Activated naive CD4-positive, alpha-beta T cell treated with anti-CD3 and anti-CD28 coated beads, Interleukin-2, amount 50 U/mL, for 24 hours (primary cell): Measurements from ENCODE around the gene GLIPR2.
"Not testable (repeated sequence)": the region's sequence is repeated elsewhere in the genome, so short reads cannot be mapped to it uniquely, and the experiment has no call there.

Source experiments
- H3K27ac Mint-ChIP-seq: one replicate; pipeline ENCODE4 v1.8.0; 2021; ENCODE audit warnings: mild to moderate bottlenecking, mixed read lengths
- H3K27me3 Mint-ChIP-seq: one replicate; pipeline ENCODE4 v1.8.0; 2021; ENCODE audit warnings: mixed read lengths
- H3K36me3 Mint-ChIP-seq: one replicate; pipeline ENCODE4 v1.8.0; 2021; ENCODE audit warnings: mixed read lengths
- H3K4me1 Mint-ChIP-seq: one replicate; pipeline ENCODE4 v1.8.0; 2021; ENCODE audit warnings: mixed read lengths
- H3K4me3 Mint-ChIP-seq: one replicate; pipeline ENCODE4 v1.8.0; 2021; ENCODE audit warnings: mild to moderate bottlenecking, mixed read lengths
- H3K9me3 Mint-ChIP-seq: one replicate; pipeline ENCODE4 v1.8.0; 2021; ENCODE audit warnings: mixed read lengths

GLIPR2 gene

GRCh38 chr9:36148311-36149051 lies 11.9 kb downstream of the GLIPR2 start:
- no peak overlapping the region for H3K27ac Mint-ChIP-seq
- peaks cover 15% of the 10 kb centered on the region for H3K36me3 Mint-ChIP-seq
- H3K9me3 Mint-ChIP-seq: peaks cover 5% of the 10 kb centered on the region
- H3K4me1 Mint-ChIP-seq: peaks cover 85% of the 10 kb centered on the region
- H3K4me3 Mint-ChIP-seq: no peak overlapping the region
- no peaks in the 10 kb centered on the region for H3K27me3 Mint-ChIP-seq

GRCh38 chr9:36149197-36149596 lies 12.7 kb downstream of the GLIPR2 start:
- Mint-ChIP-seq H3K27ac (no peak overlapping the region), H3K4me1 (peaks cover 85% of the 10 kb centered on the region), H3K27me3 (no peaks in the 10 kb centered on the region), H3K36me3 (peaks cover 15% of the 10 kb centered on the region), H3K4me3 (no peak overlapping the region), H3K9me3 (peaks cover 5% of the 10 kb centered on the region)

- Mint-ChIP-seq H3K36me3 (peaks cover 12% of the 10 kb centered on the region), H3K4me1 (peaks cover 76% of the 10 kb centered on the region), H3K4me3 (peak overlapping the region; percentile 9), H3K27me3 (no peaks in the 10 kb centered on the region), H3K27ac (peak overlapping the region; percentile 41), H3K9me3 (peaks cover 5% of the 10 kb centered on the region)
Measured at GRCh38 chr9:36150574-36151315, 14.2 kb downstream of the GLIPR2 start.

GRCh38 chr9:36151316-36152210 lies 15.0 kb downstream of the GLIPR2 start:
- Mint-ChIP-seq H3K4me3 (peak overlapping the region; percentile 81), H3K9me3 (no peaks in the 10 kb centered on the region), H3K27ac (peak overlapping the region; percentile 93), H3K4me1 (peaks cover 69% of the 10 kb centered on the region), H3K27me3 (no peaks in the 10 kb centered on the region), H3K36me3 (peaks cover 8% of the 10 kb centered on the region)

- Mint-ChIP-seq H3K4me3 (no peak overlapping the region), H3K27ac (peak overlapping the region; percentile 81), H3K4me1 (peaks cover 57% of the 10 kb centered on the region), H3K36me3 (peaks cover 5% of the 10 kb centered on the region), H3K9me3 (no peaks in the 10 kb centered on the region), H3K27me3 (no peaks in the 10 kb centered on the region)
Measured at GRCh38 chr9:36152741-36153438, 16.4 kb downstream of the GLIPR2 start.

- H3K4me3 Mint-ChIP-seq: no peak overlapping the region
- peaks cover 5% of the 10 kb centered on the region for H3K36me3 Mint-ChIP-seq
- H3K27ac Mint-ChIP-seq: no peak overlapping the region
- H3K4me1 Mint-ChIP-seq: peaks cover 55% of the 10 kb centered on the region
- no peaks in the 10 kb centered on the region for H3K9me3 Mint-ChIP-seq
- H3K27me3 Mint-ChIP-seq: no peaks in the 10 kb centered on the region
Measured at GRCh38 chr9:36153746-36154145, 17.2 kb downstream of the GLIPR2 start.

- Mint-ChIP-seq H3K36me3 (peaks cover 5% of the 10 kb centered on the region), H3K27ac (peak overlapping the region; percentile 31), H3K4me3 (peak overlapping the region; percentile 9), H3K9me3 (no peaks in the 10 kb centered on the region), H3K27me3 (no peaks in the 10 kb centered on the region), H3K4me1 (peaks cover 51% of the 10 kb centered on the region)
Measured at GRCh38 chr9:36154331-36154952, 17.9 kb downstream of the GLIPR2 start.

- Mint-ChIP-seq H3K27me3 (no peaks in the 10 kb centered on the region), H3K9me3 (no peaks in the 10 kb centered on the region), H3K4me1 (peaks cover 39% of the 10 kb centered on the region), H3K4me3 (no peak overlapping the region), H3K36me3 (peaks cover 5% of the 10 kb centered on the region), H3K27ac (no peak overlapping the region)
Measured at GRCh38 chr9:36156116-36156515, 19.6 kb downstream of the GLIPR2 start.

GRCh38 chr9:36158122-36158521 lies 21.6 kb downstream of the GLIPR2 start:
- no peak overlapping the region for H3K4me3 Mint-ChIP-seq
- no peak overlapping the region for H3K27ac Mint-ChIP-seq
- no peaks in the 10 kb centered on the region for H3K27me3 Mint-ChIP-seq
- peaks cover 3% of the 10 kb centered on the region for H3K36me3 Mint-ChIP-seq
- H3K4me1 Mint-ChIP-seq: peaks cover 24% of the 10 kb centered on the region
- no peaks in the 10 kb centered on the region for H3K9me3 Mint-ChIP-seq

- no peak overlapping the region for H3K4me3 Mint-ChIP-seq
- H3K27ac Mint-ChIP-seq: no peak overlapping the region
- H3K36me3 Mint-ChIP-seq: peaks cover 3% of the 10 kb centered on the region
- no peaks in the 10 kb centered on the region for H3K9me3 Mint-ChIP-seq
- no peaks in the 10 kb centered on the region for H3K27me3 Mint-ChIP-seq
- H3K4me1 Mint-ChIP-seq: peaks cover 16% of the 10 kb centered on the region
Measured at GRCh38 chr9:36158917-36159316, 22.4 kb downstream of the GLIPR2 start.

GRCh38 chr9:36159509-36159908 lies 23.0 kb downstream of the GLIPR2 start:
- not testable (repeated sequence) for H3K4me3 Mint-ChIP-seq, H3K36me3 Mint-ChIP-seq, H3K27me3 Mint-ChIP-seq, H3K9me3 Mint-ChIP-seq, H3K27ac Mint-ChIP-seq
- peaks cover 10% of the 10 kb centered on the region for H3K4me1 Mint-ChIP-seq

- not testable (repeated sequence) for H3K4me1 Mint-ChIP-seq, H3K36me3 Mint-ChIP-seq, H3K9me3 Mint-ChIP-seq, H3K27me3 Mint-ChIP-seq, H3K4me3 Mint-ChIP-seq
- peak overlapping the region; percentile 31 for H3K27ac Mint-ChIP-seq
Measured at GRCh38 chr9:36160126-36160525, 23.6 kb downstream of the GLIPR2 start.

- peaks cover 7% of the 10 kb centered on the region for H3K4me1 Mint-ChIP-seq
- no peak overlapping the region for H3K4me3 Mint-ChIP-seq
- H3K27ac Mint-ChIP-seq: no peak overlapping the region
- peaks cover 3% of the 10 kb centered on the region for H3K36me3 Mint-ChIP-seq
- no peaks in the 10 kb centered on the region for H3K27me3 Mint-ChIP-seq
- no peaks in the 10 kb centered on the region for H3K9me3 Mint-ChIP-seq
Measured at GRCh38 chr9:36161187-36161586, 24.7 kb downstream of the GLIPR2 start.

GRCh38 chr9:36162211-36162738 lies 25.7 kb downstream of the GLIPR2 start:
- H3K4me1 Mint-ChIP-seq: peaks cover 11% of the 10 kb centered on the region
- no peak overlapping the region for H3K4me3 Mint-ChIP-seq
- H3K36me3 Mint-ChIP-seq: no peaks in the 10 kb centered on the region
- no peaks in the 10 kb centered on the region for H3K9me3 Mint-ChIP-seq
- H3K27me3 Mint-ChIP-seq: no peaks in the 10 kb centered on the region
- H3K27ac Mint-ChIP-seq: no peak overlapping the region
